Measurements from ENCODE around the gene SDF2L1.
"Not testable (repeated sequence)": the region's sequence is repeated elsewhere in the genome, so short reads cannot be mapped to it uniquely, and the experiment has no call there.

Gene SDF2L1

GRCh38 chr22:21641789-21642583 is at the start of gene SDF2L1:
TSS of gene SDF2L1 (plus strand) at chr22:21642302. CDS start at chr22:21642337, 35 bp downstream.
- DNase-seq (ENCODE audit: extremely low read depth, insufficient read length), result peak; percentile 98
- peaks cover 16% of the 10 kb centered on the region for H3K36me3 ChIP-seq (ENCODE audit: control insufficient read depth, insufficient read depth, low read length)
- TF ChIP-seq CTCF (IDR thresholded peaks at IDR 0.05; ENCODE audit: insufficient read depth, low read length, poor library complexity, severe bottlenecking), result no peak
- peak within 1 kb of the TSS; percentile 98 for H3K4me3 ChIP-seq (replicated peaks; ENCODE audit: low read depth, low read length)
- no peaks in the 10 kb centered on the region for H3K27me3 ChIP-seq (replicated peaks; ENCODE audit: control insufficient read depth, insufficient read depth, low read length)

GRCh38 chr22:21592422-21592821 is 49.7 kb upstream of the SDF2L1 start:
- TF ChIP-seq CTCF (IDR thresholded peaks at IDR 0.05; ENCODE audit: insufficient read depth, low read length, poor library complexity, severe bottlenecking), result no peak
- no peak overlapping the region for H3K4me3 ChIP-seq (replicated peaks; ENCODE audit: low read depth, low read length)
- peaks cover 24% of the 10 kb centered on the region for H3K36me3 ChIP-seq (ENCODE audit: control insufficient read depth, insufficient read depth, low read length)
- no peaks in the 10 kb centered on the region for H3K27me3 ChIP-seq (replicated peaks; ENCODE audit: control insufficient read depth, insufficient read depth, low read length)
- no peak for DNase-seq (ENCODE audit: extremely low read depth, insufficient read length)

- no peak for DNase-seq (ENCODE audit: extremely low read depth, insufficient read length)
- H3K36me3 ChIP-seq (ENCODE audit: control insufficient read depth, insufficient read depth, low read length), result peaks cover 24% of the 10 kb centered on the region
- no peaks in the 10 kb centered on the region for H3K27me3 ChIP-seq (replicated peaks; ENCODE audit: control insufficient read depth, insufficient read depth, low read length)
- H3K4me3 ChIP-seq (replicated peaks; ENCODE audit: low read depth, low read length), result no peak overlapping the region
- TF ChIP-seq CTCF (IDR thresholded peaks at IDR 0.05; ENCODE audit: insufficient read depth, low read length, poor library complexity, severe bottlenecking), result peak; percentile 24
Measured at GRCh38 chr22:21593406-21594232, 48.5 kb upstream of the SDF2L1 start.

- no peak for DNase-seq (ENCODE audit: extremely low read depth, insufficient read length)
- H3K36me3 ChIP-seq (ENCODE audit: control insufficient read depth, insufficient read depth, low read length), result peaks cover 28% of the 10 kb centered on the region
- TF ChIP-seq CTCF (IDR thresholded peaks at IDR 0.05; ENCODE audit: insufficient read depth, low read length, poor library complexity, severe bottlenecking), result no peak
Measured at GRCh38 chr22:21594865-21595452, 47.1 kb upstream of the SDF2L1 start.

GRCh38 chr22:21596356-21597135 is 45.6 kb upstream of the SDF2L1 start:
- H3K4me3 ChIP-seq (replicated peaks; ENCODE audit: low read depth, low read length); H3K27me3 ChIP-seq (replicated peaks; ENCODE audit: control insufficient read depth, insufficient read depth, low read length); DNase-seq (ENCODE audit: extremely low read depth, insufficient read length): not testable (repeated sequence)
- H3K36me3 ChIP-seq (ENCODE audit: control insufficient read depth, insufficient read depth, low read length), result peaks cover 27% of the 10 kb centered on the region

More at GRCh38 chr22:21594865-21595452, 47.1 kb upstream of the SDF2L1 start:
- no peak overlapping the region for H3K4me3 ChIP-seq (replicated peaks; ENCODE audit: low read depth, low read length)
- no peaks in the 10 kb centered on the region for H3K27me3 ChIP-seq (replicated peaks; ENCODE audit: control insufficient read depth, insufficient read depth, low read length)

Measured in GM06990 (cell line).